DND-41 (cell line): Measurements from ENCODE around the gene RASGRP4.

Experiments
- EZH2 ChIP-seq: IDR thresholded peaks from 3 replicates; pipeline ENCODE4 v1.6.1; 2012; ENCODE audit warnings: borderline replicate concordance, low read depth, mild to moderate bottlenecking, moderate library complexity, low read length, inconsistent platforms; ENCODE audit not compliant: severe bottlenecking
- TF ChIP-seq, protein P1 (sequence below): IDR thresholded peaks from 2 replicates; pipeline ENCODE4 v1.5.1; 2012; ENCODE audit warnings: borderline replicate concordance, low read length, moderate library complexity, mild to moderate bottlenecking; ENCODE audit not compliant: poor library complexity, severe bottlenecking; ENCODE audit errors: extremely low read depth

DNA sequence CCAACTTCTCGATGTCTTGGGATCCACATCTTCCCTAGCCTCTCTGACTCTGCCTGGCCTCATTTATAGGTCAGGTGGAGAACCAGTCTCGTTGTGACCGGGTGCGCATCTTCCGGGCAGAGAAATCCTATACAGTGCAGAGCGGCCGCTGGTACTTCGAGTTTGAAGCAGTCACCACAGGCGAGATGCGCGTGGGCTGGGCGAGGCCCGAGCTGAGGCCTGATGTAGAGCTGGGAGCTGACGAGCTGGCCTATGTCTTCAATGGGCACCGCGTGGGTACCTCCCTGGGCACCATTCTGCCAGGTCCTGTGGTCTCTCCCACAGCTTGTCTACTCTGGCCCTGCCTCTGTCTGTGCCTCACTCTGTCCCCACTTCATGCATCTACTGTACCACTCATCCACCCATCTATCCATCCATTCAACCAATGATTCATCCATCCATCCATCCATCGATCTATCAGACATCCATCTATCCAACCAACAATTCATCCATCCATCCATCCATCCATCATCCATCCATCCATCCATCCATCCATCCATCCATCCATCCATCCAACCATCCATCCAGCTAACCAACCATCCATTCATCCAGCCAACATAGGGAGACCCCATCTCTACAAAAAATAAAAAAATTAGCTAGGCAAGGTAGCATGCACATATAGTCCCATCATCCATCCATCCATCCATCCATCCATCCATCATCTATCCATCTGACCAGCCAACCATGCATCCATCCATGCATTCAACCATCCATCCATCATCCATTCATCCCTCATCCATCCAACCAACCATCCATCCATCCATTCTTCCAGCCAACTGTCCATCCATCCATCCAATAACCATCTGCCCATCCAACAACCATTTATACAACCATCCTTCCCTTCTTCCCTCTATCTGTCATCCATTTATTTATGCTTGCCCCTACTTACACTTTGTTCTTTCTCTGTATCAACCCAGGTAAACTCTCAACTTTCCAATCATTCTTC lies 41.8 kb upstream of the RASGRP4 start:
- TF ChIP-seq, protein P1, sequence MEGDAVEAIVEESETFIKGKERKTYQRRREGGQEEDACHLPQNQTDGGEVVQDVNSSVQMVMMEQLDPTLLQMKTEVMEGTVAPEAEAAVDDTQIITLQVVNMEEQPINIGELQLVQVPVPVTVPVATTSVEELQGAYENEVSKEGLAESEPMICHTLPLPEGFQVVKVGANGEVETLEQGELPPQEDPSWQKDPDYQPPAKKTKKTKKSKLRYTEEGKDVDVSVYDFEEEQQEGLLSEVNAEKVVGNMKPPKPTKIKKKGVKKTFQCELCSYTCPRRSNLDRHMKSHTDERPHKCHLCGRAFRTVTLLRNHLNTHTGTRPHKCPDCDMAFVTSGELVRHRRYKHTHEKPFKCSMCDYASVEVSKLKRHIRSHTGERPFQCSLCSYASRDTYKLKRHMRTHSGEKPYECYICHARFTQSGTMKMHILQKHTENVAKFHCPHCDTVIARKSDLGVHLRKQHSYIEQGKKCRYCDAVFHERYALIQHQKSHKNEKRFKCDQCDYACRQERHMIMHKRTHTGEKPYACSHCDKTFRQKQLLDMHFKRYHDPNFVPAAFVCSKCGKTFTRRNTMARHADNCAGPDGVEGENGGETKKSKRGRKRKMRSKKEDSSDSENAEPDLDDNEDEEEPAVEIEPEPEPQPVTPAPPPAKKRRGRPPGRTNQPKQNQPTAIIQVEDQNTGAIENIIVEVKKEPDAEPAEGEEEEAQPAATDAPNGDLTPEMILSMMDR = no peak
- no peak for TF ChIP-seq EZH2
